ENCODE data around the gene MUC6. TPM values are rescaled to one million over a fixed set of nuclear protein-coding genes. Genes with fewer than 3 reads are reported as not detected.

MUC6 gene
- polyA plus RNA-seq, 1 of the 3 experiments (the other 2 are of a cell fraction), result not detected

GRCh38 chr11:1031121-1031899 is 5.2 kb downstream of the MUC6 start (continued):
- TF ChIP-seq TAF1 (IDR thresholded peaks at IDR 0.05; ENCODE audit: borderline replicate concordance, low read depth, low read length) (no peak), MEF2A (IDR thresholded peaks at IDR 0.05; ENCODE audit: borderline replicate concordance, low read depth) (no peak), FOSL2 (IDR thresholded peaks at IDR 0.05; ENCODE audit: borderline replicate concordance, low read depth) (no peak), CTCF (IDR thresholded peaks at IDR 0.05) (no peak), SMC3 (IDR thresholded peaks at IDR 0.05; ENCODE audit: low read depth, low read length) (no peak)
- TF ChIP-seq, protein P1, sequence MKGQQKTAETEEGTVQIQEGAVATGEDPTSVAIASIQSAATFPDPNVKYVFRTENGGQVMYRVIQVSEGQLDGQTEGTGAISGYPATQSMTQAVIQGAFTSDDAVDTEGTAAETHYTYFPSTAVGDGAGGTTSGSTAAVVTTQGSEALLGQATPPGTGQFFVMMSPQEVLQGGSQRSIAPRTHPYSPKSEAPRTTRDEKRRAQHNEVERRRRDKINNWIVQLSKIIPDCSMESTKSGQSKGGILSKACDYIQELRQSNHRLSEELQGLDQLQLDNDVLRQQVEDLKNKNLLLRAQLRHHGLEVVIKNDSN (IDR thresholded peaks at IDR 0.05; ENCODE audit: borderline replicate concordance, low read depth), result no peak
- TF ChIP-seq, protein P2, sequence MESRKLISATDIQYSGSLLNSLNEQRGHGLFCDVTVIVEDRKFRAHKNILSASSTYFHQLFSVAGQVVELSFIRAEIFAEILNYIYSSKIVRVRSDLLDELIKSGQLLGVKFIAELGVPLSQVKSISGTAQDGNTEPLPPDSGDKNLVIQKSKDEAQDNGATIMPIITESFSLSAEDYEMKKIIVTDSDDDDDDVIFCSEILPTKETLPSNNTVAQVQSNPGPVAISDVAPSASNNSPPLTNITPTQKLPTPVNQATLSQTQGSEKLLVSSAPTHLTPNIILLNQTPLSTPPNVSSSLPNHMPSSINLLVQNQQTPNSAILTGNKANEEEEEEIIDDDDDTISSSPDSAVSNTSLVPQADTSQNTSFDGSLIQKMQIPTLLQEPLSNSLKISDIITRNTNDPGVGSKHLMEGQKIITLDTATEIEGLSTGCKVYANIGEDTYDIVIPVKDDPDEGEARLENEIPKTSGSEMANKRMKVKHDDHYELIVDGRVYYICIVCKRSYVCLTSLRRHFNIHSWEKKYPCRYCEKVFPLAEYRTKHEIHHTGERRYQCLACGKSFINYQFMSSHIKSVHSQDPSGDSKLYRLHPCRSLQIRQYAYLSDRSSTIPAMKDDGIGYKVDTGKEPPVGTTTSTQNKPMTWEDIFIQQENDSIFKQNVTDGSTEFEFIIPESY (IDR thresholded peaks at IDR 0.05; ENCODE audit: borderline replicate concordance, low read depth), result no peak

- WGBS (ENCODE audit: low lambda C conversion rate), result 100% methylated on average over 3 of the region's 20 CpGs
- DNase-seq, result no peak
- H3K27me3 ChIP-seq (ENCODE audit: insufficient read depth), result no peaks in the 10 kb centered on the region
- no peaks in the 10 kb centered on the region for H3K36me3 ChIP-seq (replicated peaks in 1 of 2; ENCODE audit: control insufficient read depth in 1 of 2, insufficient read depth in 2 of 2, low read length in 1 of 2)
- TF ChIP-seq YY1 (IDR thresholded peaks at IDR 0.05; ENCODE audit: low read depth), result no peak
- H3K9me3 ChIP-seq, result no peaks in the 10 kb centered on the region
- no peaks in the 10 kb centered on the region for H3K4me1 ChIP-seq (ENCODE audit: control insufficient read depth in 1 of 2, insufficient read depth in 2 of 2, low read depth in 1 of 2, low read length in 1 of 2)
- no peaks in the 10 kb centered on the region for H3K79me2 ChIP-seq (ENCODE audit: insufficient read depth)
- no peak overlapping the region for H3K27ac ChIP-seq (ENCODE audit: low read depth in 2 of 2, low read length in 1 of 2)
- H3K4me3 ChIP-seq (ENCODE audit: low read depth in 2 of 2, low read length in 1 of 2), result no peak overlapping the region
- no peak overlapping the region for H3K4me2 ChIP-seq
- H4K20me1 ChIP-seq (ENCODE audit: insufficient read depth), result no peaks in the 10 kb centered on the region
- no peak overlapping the region for H2AFZ ChIP-seq (ENCODE audit: low read depth)
- no peaks in the 10 kb centered on the region for H3K9me2 ChIP-seq
- no peak overlapping the region for H3K9ac ChIP-seq
- no peaks in the 10 kb centered on the region for H3F3A ChIP-seq (replicated peaks; ENCODE audit: insufficient read depth)
- CTCF ChIA-PET, result interaction anchor here (0.8 to 1.3 kb wide), 2 partner anchors 20 to 190 kb away, joined by 3 to 4 read pairs; no protein-coding TSS in a partner anchor
- POLR2A ChIA-PET, result no interaction called here
Observed at GRCh38 chr11:1030556-1030955, 6.0 kb downstream of the MUC6 start.

DNA sequence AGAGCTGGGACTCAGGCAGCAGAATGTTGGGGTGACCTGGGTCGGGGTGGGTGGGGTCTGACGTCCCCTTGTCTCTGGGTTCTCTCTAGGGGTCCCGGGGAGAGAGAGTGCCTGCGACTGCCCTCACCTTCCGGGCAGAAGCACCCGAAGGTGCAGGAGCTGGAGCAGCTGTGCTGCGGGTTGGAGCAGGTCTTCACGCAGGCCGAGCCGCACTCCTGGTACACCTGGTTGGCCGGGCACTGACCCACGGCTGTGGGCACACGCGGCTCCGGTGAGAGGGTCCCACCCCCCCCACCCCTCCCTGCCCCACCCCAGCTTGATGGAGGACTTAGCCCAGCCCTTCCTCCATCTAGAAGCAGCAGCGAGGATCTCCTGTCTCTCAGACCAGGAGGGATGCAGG is 6.4 kb downstream of the MUC6 start:
- no peaks in the 10 kb centered on the region for H3F3A ChIP-seq (replicated peaks; ENCODE audit: insufficient read depth)
- no peak overlapping the region for H2AFZ ChIP-seq (ENCODE audit: low read depth)
- no peaks in the 10 kb centered on the region for H3K9me2 ChIP-seq
- H3K36me3 ChIP-seq (replicated peaks in 1 of 2; ENCODE audit: control insufficient read depth in 1 of 2, insufficient read depth in 2 of 2, low read length in 1 of 2), result no peaks in the 10 kb centered on the region
- H3K4me3 ChIP-seq (ENCODE audit: low read depth in 2 of 2, low read length in 1 of 2), result no peak overlapping the region
- WGBS (ENCODE audit: low lambda C conversion rate), result no CpG with 5 or more reads among the region's 16 CpGs
- H3K4me2 ChIP-seq, result no peak overlapping the region
- DNase-seq, result no peak
- H3K4me1 ChIP-seq (ENCODE audit: control insufficient read depth in 1 of 2, insufficient read depth in 2 of 2, low read depth in 1 of 2, low read length in 1 of 2), result no peaks in the 10 kb centered on the region
- no peaks in the 10 kb centered on the region for H3K27me3 ChIP-seq (ENCODE audit: insufficient read depth)
- H3K79me2 ChIP-seq (ENCODE audit: insufficient read depth), result no peaks in the 10 kb centered on the region
- no peaks in the 10 kb centered on the region for H4K20me1 ChIP-seq (ENCODE audit: insufficient read depth)
- no peak overlapping the region for H3K27ac ChIP-seq (ENCODE audit: low read depth in 2 of 2, low read length in 1 of 2)
- POLR2A ChIA-PET, result no interaction called here
- no peaks in the 10 kb centered on the region for H3K9me3 ChIP-seq
- H3K9ac ChIP-seq, result no peak overlapping the region
- CTCF ChIA-PET, result interaction anchor here (0.8 to 1.3 kb wide), 2 partner anchors 20 to 190 kb away, joined by 3 to 4 read pairs; no protein-coding TSS in a partner anchor
- TF ChIP-seq SIN3A (IDR thresholded peaks at IDR 0.05; ENCODE audit: borderline replicate concordance, low read depth, low read length) (no peak), IRF3 (IDR thresholded peaks at IDR 0.05; ENCODE audit: low read depth, low read length) (no peak), FOSL2 (IDR thresholded peaks at IDR 0.05; ENCODE audit: borderline replicate concordance, low read depth) (no peak), MXI1 (IDR thresholded peaks at IDR 0.05; ENCODE audit: low read depth, low read length) (no peak), NFIC (IDR thresholded peaks at IDR 0.05; ENCODE audit: borderline replicate concordance) (no peak), CHD2 (IDR thresholded peaks at IDR 0.05; ENCODE audit: low read length, partially characterized antibody) (no peak), RCOR1 (IDR thresholded peaks at IDR 0.05; ENCODE audit: low read length) (no peak), JUND (IDR thresholded peaks at IDR 0.05) (no peak)
- TF ChIP-seq, protein P3, sequence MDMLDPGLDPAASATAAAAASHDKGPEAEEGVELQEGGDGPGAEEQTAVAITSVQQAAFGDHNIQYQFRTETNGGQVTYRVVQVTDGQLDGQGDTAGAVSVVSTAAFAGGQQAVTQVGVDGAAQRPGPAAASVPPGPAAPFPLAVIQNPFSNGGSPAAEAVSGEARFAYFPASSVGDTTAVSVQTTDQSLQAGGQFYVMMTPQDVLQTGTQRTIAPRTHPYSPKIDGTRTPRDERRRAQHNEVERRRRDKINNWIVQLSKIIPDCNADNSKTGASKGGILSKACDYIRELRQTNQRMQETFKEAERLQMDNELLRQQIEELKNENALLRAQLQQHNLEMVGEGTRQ (IDR thresholded peaks at IDR 0.05; ENCODE audit: borderline replicate concordance, low read depth, low read length), result no peak
- TF ChIP-seq, protein P4, sequence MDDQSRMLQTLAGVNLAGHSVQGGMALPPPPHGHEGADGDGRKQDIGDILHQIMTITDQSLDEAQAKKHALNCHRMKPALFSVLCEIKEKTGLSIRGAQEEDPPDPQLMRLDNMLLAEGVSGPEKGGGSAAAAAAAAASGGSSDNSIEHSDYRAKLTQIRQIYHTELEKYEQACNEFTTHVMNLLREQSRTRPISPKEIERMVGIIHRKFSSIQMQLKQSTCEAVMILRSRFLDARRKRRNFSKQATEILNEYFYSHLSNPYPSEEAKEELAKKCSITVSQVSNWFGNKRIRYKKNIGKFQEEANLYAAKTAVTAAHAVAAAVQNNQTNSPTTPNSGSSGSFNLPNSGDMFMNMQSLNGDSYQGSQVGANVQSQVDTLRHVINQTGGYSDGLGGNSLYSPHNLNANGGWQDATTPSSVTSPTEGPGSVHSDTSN (IDR thresholded peaks at IDR 0.05), result no peak

Measured in SK-N-SH (cell line).